Esophagus muscularis mucosa (tissue), 4 donors: Measurements from ENCODE around the gene SLC6A11. TPM values are rescaled to one million over a fixed set of nuclear protein-coding genes. Genes with fewer than 3 reads are reported as not detected.

Source experiments
- DNase-seq: peaks from one replicate; pipeline ENCODE4 v3.0.0-alpha.2; 2017; ENCODE audit errors: extremely low spot score
- H3K27ac ChIP-seq, 4 donors: fragments of 200-600 bp; sonication (generic); replicated peaks in 1 of 4; 1 replicate in 3 of 4; 2 replicates in 1 of 4; pipeline ENCODE4 v1.5.1; 2016 to 2019; ENCODE audit warnings: mild to moderate bottlenecking in 1 of 4
- H3K27me3 ChIP-seq, 4 donors: fragments of 200-600 bp; sonication (generic); one replicate each; pipeline versions ENCODE4 v1.5.1 to v1.6.0; 2016 to 2019
- H3K36me3 ChIP-seq, 4 donors: fragments of 200-600 bp; sonication (generic); one replicate each; pipeline ENCODE4 v1.5.1; 2016 to 2019
- H3K4me1 ChIP-seq, 4 donors: fragments of 200-600 bp; sonication (generic); one replicate each; pipeline ENCODE4 v1.5.1; 2016 to 2019
- H3K4me3 ChIP-seq, 4 donors: fragments of 200-600 bp; sonication (generic); 1 replicate in 2 of 4; 2 replicates in 2 of 4; pipeline ENCODE4 v1.5.1; 2016 to 2019; ENCODE audit warnings: mild to moderate bottlenecking in 4 of 4, moderate library complexity in 1 of 4
- H3K9me3 ChIP-seq, 4 donors: fragments of 200-600 bp; sonication (generic); 1 replicate in 3 of 4; 2 replicates in 1 of 4; pipeline ENCODE4 v1.5.1; 2016 to 2019
- EP300 ChIP-seq: sonication (generic); formaldehyde crosslinking; IDR thresholded peaks from one replicate; pipeline ENCODE4 v1.6.1; 2017; ENCODE audit warnings: antibody characterized with exemption
- POLR2A ChIP-seq: fragments of 450-650 bp; IDR thresholded peaks from one replicate; pipeline ENCODE4 v1.6.1; 2017; ENCODE audit warnings: antibody characterized with exemption, moderate library complexity, mild to moderate bottlenecking, low read depth
- POLR2AphosphoS5 ChIP-seq, 2 donors: sonication (generic); formaldehyde crosslinking; IDR thresholded peaks; one replicate each; pipeline ENCODE4 v1.6.1; 2017; ENCODE audit warnings: antibody characterized with exemption in 2 of 2
- WGBS: methylation state at CpG from one replicate; pipeline ENCODE4 v1.1.5; 2018; 5-methylcytosine and 5-hydroxymethylcytosine counted together
- intact Hi-C: fragments of 100-400 bp; cut with DNase I; formaldehyde crosslinking; loops from one replicate; pipeline ENCODE4 v1.15.1; 2023
- total RNA-seq, 4 donors: library from RNA; depleted of rRNA; stranded (reverse); fragments of >200 nt; gene quantifications; one replicate each; pipeline versions ENCODE4 v1.1.0 to v1.2.1, GENCODE V29; 2016
- TF ChIP-seq, protein P1 (sequence below), 3 experiments: fragments of 200-600 bp in 2 of 3; fragments of 450-650 bp in 1 of 3; sonication (generic) in 2 of 3; IDR thresholded peaks; one replicate each; pipeline ENCODE4 v1.5.1; 2017 to 2019; ENCODE audit warnings: antibody characterized with exemption in 3 of 3, mild to moderate bottlenecking in 2 of 3, moderate library complexity in 1 of 3

SLC6A11 gene
- total RNA-seq, 4 donors from 2014 or later: not detected

GRCh38 chr3:10956986-10957385 lies 141.0 kb downstream of the SLC6A11 start:
- intact Hi-C loops: no loop called here

DNA sequence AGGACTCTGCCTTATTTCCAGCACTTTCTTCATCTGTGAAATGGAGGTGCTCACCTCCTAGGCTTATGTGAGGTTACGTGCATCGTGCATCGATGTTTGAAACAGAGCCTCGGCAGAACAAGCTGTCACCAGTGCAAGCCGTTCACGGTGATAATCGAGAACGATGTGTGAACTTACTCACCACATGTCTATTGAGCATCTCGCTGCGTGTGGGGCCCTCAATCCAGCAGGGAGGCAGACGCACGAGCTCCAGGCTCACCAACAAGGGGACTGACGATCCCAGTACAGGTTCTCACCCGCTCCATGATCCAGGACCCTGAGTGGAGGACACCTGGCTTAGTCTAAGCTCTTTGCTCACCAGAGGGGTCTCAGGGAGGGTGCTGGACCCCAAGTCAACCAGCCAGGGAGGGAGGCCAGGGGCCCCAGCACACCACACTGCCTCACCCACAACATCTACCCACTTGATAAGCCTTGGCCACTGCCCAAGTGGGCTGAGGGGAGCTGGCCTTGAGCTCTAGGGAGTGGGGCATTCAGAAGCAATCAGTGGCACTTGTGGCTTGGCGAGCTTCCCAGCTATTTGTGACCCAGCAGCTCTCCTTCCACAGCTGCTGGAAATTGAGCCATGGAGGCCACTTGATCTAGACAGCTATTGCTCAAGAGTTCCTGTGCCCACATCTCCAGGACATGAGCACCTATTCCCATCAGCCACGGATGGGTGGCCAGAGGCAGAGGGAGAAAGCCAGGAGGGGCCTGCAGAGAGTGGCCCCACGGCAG lies 142.1 kb downstream of the SLC6A11 start:
- no peak for DNase-seq
- no peaks in the 10 kb centered on the region for H3K9me3 ChIP-seq
- 86% methylated on average over 10 of the region's 17 CpGs for WGBS
- intact Hi-C loops: no loop called here
- no peak overlapping the region for H3K27ac ChIP-seq
- H3K36me3 ChIP-seq: no peaks in the 10 kb centered on the region
- TF ChIP-seq EP300 (no peak), POLR2AphosphoS5 (IDR thresholded peaks at IDR 0.05) (no peak), POLR2A (no peak)
- TF ChIP-seq, protein P1, sequence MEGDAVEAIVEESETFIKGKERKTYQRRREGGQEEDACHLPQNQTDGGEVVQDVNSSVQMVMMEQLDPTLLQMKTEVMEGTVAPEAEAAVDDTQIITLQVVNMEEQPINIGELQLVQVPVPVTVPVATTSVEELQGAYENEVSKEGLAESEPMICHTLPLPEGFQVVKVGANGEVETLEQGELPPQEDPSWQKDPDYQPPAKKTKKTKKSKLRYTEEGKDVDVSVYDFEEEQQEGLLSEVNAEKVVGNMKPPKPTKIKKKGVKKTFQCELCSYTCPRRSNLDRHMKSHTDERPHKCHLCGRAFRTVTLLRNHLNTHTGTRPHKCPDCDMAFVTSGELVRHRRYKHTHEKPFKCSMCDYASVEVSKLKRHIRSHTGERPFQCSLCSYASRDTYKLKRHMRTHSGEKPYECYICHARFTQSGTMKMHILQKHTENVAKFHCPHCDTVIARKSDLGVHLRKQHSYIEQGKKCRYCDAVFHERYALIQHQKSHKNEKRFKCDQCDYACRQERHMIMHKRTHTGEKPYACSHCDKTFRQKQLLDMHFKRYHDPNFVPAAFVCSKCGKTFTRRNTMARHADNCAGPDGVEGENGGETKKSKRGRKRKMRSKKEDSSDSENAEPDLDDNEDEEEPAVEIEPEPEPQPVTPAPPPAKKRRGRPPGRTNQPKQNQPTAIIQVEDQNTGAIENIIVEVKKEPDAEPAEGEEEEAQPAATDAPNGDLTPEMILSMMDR (IDR thresholded peaks at IDR 0.05): no peak
- no peak overlapping the region for H3K4me3 ChIP-seq
- peaks cover 5 to 18% (median 15%) of the 10 kb centered on the region in 4 donors for H3K4me1 ChIP-seq
- peaks cover 0 to 28% (median 0%) of the 10 kb centered on the region in 4 donors for H3K27me3 ChIP-seq

More at GRCh38 chr3:10956986-10957385, 141.0 kb downstream of the SLC6A11 start:
- Histone ChIP-seq H3K4me3 (no peak overlapping the region), H3K4me1 (peaks cover 5 to 18% (median 15%) of the 10 kb centered on the region in 4 donors), H3K9me3 (no peaks in the 10 kb centered on the region), H3K36me3 (no peaks in the 10 kb centered on the region), H3K27me3 (peaks cover 0 to 39% (median 0%) of the 10 kb centered on the region in 4 donors), H3K27ac (no peak overlapping the region)
- no peak for DNase-seq
- TF ChIP-seq POLR2AphosphoS5 (IDR thresholded peaks at IDR 0.05): no peak
- no peak for TF ChIP-seq POLR2A
- WGBS: 60% methylated on average over 1 of the region's 6 CpGs

- Histone ChIP-seq H3K27me3 (peaks cover 0 to 36% (median 0%) of the 10 kb centered on the region in 4 donors), H3K9me3 (no peaks in the 10 kb centered on the region), H3K27ac (no peak overlapping the region), H3K36me3 (no peaks in the 10 kb centered on the region), H3K4me3 (no peak overlapping the region), H3K4me1 (peaks cover 5 to 18% (median 15%) of the 10 kb centered on the region in 4 donors)
- DNase-seq: no peak
- intact Hi-C loops: no loop called here
- WGBS: 82% methylated on average over 6 of the region's 6 CpGs
- TF ChIP-seq POLR2AphosphoS5 (IDR thresholded peaks at IDR 0.05) (no peak), EP300 (no peak)
- TF ChIP-seq, protein P1 (IDR thresholded peaks at IDR 0.05): no peak
Measured at GRCh38 chr3:10960255-10960654, 144.2 kb downstream of the SLC6A11 start.

GRCh38 chr3:10961921-10962320 lies 145.9 kb downstream of the SLC6A11 start:
- Histone ChIP-seq H3K9me3 (no peaks in the 10 kb centered on the region), H3K4me3 (no peak overlapping the region), H3K4me1 (peaks cover 0 to 15% (median 5%) of the 10 kb centered on the region in 4 donors), H3K36me3 (no peaks in the 10 kb centered on the region), H3K27ac (no peak overlapping the region), H3K27me3 (peaks cover 0 to 52% (median 0%) of the 10 kb centered on the region in 4 donors)
- TF ChIP-seq POLR2A (no peak), EP300 (no peak), POLR2AphosphoS5 (IDR thresholded peaks at IDR 0.05) (no peak)
- TF ChIP-seq, protein P1 (IDR thresholded peaks at IDR 0.05): no peak
- intact Hi-C loops: no loop called here
- no peak for DNase-seq
- 87% methylated on average over 2 of the region's 2 CpGs for WGBS

- Histone ChIP-seq H3K36me3 (no peaks in the 10 kb centered on the region), H3K27ac (no peak overlapping the region), H3K4me3 (no peak overlapping the region), H3K27me3 (peaks cover 0 to 58% (median 0%) of the 10 kb centered on the region in 4 donors), H3K4me1 (peaks cover 0 to 8% (median 0%) of the 10 kb centered on the region in 4 donors), H3K9me3 (no peaks in the 10 kb centered on the region)
- TF ChIP-seq POLR2AphosphoS5 (IDR thresholded peaks at IDR 0.05): no peak
- WGBS: 60% methylated on average over 5 of the region's 5 CpGs
- no peak for DNase-seq
- intact Hi-C loops: no loop called here
Measured at GRCh38 chr3:10962481-10963036, 146.5 kb downstream of the SLC6A11 start.
